Erythroblast (primary cell): ENCODE data around the gene KCNMA1.

Source experiments
- GATA1 ChIP-seq: IDR thresholded peaks from 2 replicates; pipeline ENCODE4 v1.6.1; 2011; ENCODE audit warnings: low read depth, mild to moderate bottlenecking, control low read depth, low read length, moderate library complexity
- POLR2A ChIP-seq: IDR thresholded peaks from 2 replicates; pipeline ENCODE4 v1.6.1; 2011; ENCODE audit warnings: mild to moderate bottlenecking, low read length

- TF ChIP-seq POLR2A, result no peak
- TF ChIP-seq GATA1, result no peak
Measured at GRCh38 chr10:77159538-77160110, 478.0 kb downstream of the KCNMA1 start.
